ENCODE data around the gene EFHC2. TPM values are rescaled to one million over a fixed set of nuclear protein-coding genes. Genes with fewer than 3 reads are reported as not detected.

EFHC2 gene
- total and polyA plus RNA-seq, 4 donors, result 0.08 to 0.56 TPM; not detected in 2

DNA sequence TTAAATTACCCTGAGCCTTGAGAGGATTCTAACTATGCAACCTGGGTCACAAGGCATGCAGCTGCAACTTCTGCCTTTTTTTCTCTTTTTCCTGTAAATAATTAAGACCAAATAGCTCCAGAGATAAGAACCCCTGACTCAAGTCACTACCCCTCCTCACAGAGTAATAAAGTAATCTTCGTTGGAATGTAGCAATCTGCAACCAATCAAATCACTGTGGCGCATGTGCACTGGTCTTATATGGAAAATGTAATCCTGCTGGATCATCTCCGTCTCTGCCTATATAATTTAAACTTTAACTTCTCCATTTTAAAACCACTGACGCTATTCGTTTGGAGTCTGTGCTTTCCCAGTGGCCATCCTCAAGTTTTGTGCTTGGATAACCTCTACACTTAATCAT is 6.1 kb upstream of the EFHC2 start:
- Histone ChIP-seq H3K27me3 (ENCODE audit: control insufficient read depth in 4 of 4, insufficient read depth in 4 of 4, low read length in 3 of 4) (no peaks in the 10 kb centered on the region), H3K4me3 (ENCODE audit: low read depth in 1 of 3, low read length in 3 of 3) (no peak overlapping the region), H3K27ac (ENCODE audit: low read depth in 1 of 2, low read length in 2 of 2) (no peak overlapping the region), H3K4me1 (ENCODE audit: control insufficient read depth in 4 of 4, insufficient read depth in 4 of 4, low read length in 3 of 4) (peaks cover 0 to 5% (median 0%) of the 10 kb centered on the region in 4 donors), H3K9me3 (ENCODE audit: control insufficient read depth in 4 of 4, low read length in 3 of 4) (no peaks in the 10 kb centered on the region), H3K9ac (ENCODE audit: low read depth in 1 of 2, low read length in 2 of 2) (no peak overlapping the region), H3K36me3 (ENCODE audit: control insufficient read depth in 4 of 4, insufficient read depth in 3 of 4, low read depth in 1 of 4, low read length in 3 of 4) (no peaks in the 10 kb centered on the region)
- TF ChIP-seq RXRA (IDR thresholded peaks at IDR 0.05) (no peak), NR2F2 (IDR thresholded peaks at IDR 0.05) (no peak), EGR1 (IDR thresholded peaks at IDR 0.05; ENCODE audit: low read depth in 2 of 2) (no peak)
- TF ChIP-seq, protein P1, sequence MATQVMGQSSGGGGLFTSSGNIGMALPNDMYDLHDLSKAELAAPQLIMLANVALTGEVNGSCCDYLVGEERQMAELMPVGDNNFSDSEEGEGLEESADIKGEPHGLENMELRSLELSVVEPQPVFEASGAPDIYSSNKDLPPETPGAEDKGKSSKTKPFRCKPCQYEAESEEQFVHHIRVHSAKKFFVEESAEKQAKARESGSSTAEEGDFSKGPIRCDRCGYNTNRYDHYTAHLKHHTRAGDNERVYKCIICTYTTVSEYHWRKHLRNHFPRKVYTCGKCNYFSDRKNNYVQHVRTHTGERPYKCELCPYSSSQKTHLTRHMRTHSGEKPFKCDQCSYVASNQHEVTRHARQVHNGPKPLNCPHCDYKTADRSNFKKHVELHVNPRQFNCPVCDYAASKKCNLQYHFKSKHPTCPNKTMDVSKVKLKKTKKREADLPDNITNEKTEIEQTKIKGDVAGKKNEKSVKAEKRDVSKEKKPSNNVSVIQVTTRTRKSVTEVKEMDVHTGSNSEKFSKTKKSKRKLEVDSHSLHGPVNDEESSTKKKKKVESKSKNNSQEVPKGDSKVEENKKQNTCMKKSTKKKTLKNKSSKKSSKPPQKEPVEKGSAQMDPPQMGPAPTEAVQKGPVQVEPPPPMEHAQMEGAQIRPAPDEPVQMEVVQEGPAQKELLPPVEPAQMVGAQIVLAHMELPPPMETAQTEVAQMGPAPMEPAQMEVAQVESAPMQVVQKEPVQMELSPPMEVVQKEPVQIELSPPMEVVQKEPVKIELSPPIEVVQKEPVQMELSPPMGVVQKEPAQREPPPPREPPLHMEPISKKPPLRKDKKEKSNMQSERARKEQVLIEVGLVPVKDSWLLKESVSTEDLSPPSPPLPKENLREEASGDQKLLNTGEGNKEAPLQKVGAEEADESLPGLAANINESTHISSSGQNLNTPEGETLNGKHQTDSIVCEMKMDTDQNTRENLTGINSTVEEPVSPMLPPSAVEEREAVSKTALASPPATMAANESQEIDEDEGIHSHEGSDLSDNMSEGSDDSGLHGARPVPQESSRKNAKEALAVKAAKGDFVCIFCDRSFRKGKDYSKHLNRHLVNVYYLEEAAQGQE (IDR thresholded peaks at IDR 0.05), result no peak
- no peak for DNase-seq (ENCODE audit: low spot score)
- 73% methylated on average over 5 of the region's 5 CpGs for WGBS

DNA sequence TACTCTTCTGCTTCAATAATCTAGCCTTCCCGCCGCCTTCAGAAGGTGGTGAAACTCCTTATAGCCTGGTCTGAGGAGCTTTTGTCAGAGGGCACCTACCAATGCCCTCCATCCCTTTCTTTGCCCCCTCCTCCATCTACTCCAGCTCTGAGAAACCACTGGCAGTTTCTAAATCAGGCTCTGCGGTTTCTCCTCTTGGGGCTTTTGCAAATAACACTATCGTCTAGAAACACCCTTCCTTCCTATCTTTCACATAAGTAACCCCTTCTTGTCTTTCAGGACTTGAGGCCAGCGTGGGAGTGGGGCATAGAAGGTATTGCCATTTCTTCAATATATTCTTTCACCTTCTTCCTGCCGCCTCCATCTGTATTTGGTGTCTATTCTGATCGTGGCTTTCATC is 1.2 kb upstream of the EFHC2 start:
- no peak overlapping the region for H3K27ac ChIP-seq (ENCODE audit: low read depth in 1 of 2, low read length in 2 of 2)
- no peak for DNase-seq (ENCODE audit: low spot score)
- WGBS, result 62% methylated on average over 7 of the region's 7 CpGs
- TF ChIP-seq EGR1 (IDR thresholded peaks at IDR 0.05; ENCODE audit: low read depth in 2 of 2) (no peak), RXRA (IDR thresholded peaks at IDR 0.05) (no peak), FOXA2 (IDR thresholded peaks at IDR 0.05) (no peak), TAF1 (conservative IDR thresholded peaks at IDR 0.05) (no peak), SP1 (IDR thresholded peaks at IDR 0.05) (no peak), YY1 (IDR thresholded peaks at IDR 0.05) (no peak), FOXA1 (IDR thresholded peaks at IDR 0.05) (no peak), NR2F2 (IDR thresholded peaks at IDR 0.05) (no peak), JUND (IDR thresholded peaks at IDR 0.05) (no peak), HNF4G (IDR thresholded peaks at IDR 0.05) (no peak), RAD21 (IDR thresholded peaks at IDR 0.05) (no peak), HNF4A (conservative IDR thresholded peaks at IDR 0.05) (no peak)
- TF ChIP-seq, protein P1 (IDR thresholded peaks at IDR 0.05), result no peak
- TF ChIP-seq, protein P2, sequence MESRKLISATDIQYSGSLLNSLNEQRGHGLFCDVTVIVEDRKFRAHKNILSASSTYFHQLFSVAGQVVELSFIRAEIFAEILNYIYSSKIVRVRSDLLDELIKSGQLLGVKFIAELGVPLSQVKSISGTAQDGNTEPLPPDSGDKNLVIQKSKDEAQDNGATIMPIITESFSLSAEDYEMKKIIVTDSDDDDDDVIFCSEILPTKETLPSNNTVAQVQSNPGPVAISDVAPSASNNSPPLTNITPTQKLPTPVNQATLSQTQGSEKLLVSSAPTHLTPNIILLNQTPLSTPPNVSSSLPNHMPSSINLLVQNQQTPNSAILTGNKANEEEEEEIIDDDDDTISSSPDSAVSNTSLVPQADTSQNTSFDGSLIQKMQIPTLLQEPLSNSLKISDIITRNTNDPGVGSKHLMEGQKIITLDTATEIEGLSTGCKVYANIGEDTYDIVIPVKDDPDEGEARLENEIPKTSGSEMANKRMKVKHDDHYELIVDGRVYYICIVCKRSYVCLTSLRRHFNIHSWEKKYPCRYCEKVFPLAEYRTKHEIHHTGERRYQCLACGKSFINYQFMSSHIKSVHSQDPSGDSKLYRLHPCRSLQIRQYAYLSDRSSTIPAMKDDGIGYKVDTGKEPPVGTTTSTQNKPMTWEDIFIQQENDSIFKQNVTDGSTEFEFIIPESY (IDR thresholded peaks at IDR 0.05), result no peak
- TF ChIP-seq, protein P3, sequence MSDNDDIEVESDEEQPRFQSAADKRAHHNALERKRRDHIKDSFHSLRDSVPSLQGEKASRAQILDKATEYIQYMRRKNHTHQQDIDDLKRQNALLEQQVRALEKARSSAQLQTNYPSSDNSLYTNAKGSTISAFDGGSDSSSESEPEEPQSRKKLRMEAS (IDR thresholded peaks at IDR 0.05), result no peak
- TF ChIP-seq, protein P4, sequence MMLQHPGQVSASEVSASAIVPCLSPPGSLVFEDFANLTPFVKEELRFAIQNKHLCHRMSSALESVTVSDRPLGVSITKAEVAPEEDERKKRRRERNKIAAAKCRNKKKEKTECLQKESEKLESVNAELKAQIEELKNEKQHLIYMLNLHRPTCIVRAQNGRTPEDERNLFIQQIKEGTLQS (IDR thresholded peaks at IDR 0.05), result no peak
- no peaks in the 10 kb centered on the region for H3K27me3 ChIP-seq (ENCODE audit: control insufficient read depth in 4 of 4, insufficient read depth in 4 of 4, low read length in 3 of 4)
- H3K36me3 ChIP-seq (ENCODE audit: control insufficient read depth in 4 of 4, insufficient read depth in 3 of 4, low read depth in 1 of 4, low read length in 3 of 4), result no peaks in the 10 kb centered on the region
- H3K4me3 ChIP-seq (ENCODE audit: low read depth in 1 of 3, low read length in 3 of 3), result no peak overlapping the region
- H3K4me1 ChIP-seq (ENCODE audit: control insufficient read depth in 4 of 4, insufficient read depth in 4 of 4, low read length in 3 of 4), result no peaks in the 10 kb centered on the region
- H3K9me3 ChIP-seq (ENCODE audit: control insufficient read depth in 4 of 4, low read length in 3 of 4), result no peaks in the 10 kb centered on the region
- no peak overlapping the region for H3K9ac ChIP-seq (ENCODE audit: low read depth in 1 of 2, low read length in 2 of 2)

Data from liver (tissue), 9 donors.